Esophagus muscularis mucosa (tissue), 3 donors: ENCODE data around the gene ATP11C.

Experiments used
- POLR2A ChIP-seq: fragments of 450-650 bp; IDR thresholded peaks from one replicate; pipeline ENCODE4 v1.6.1; 2017; ENCODE audit warnings: antibody characterized with exemption, moderate library complexity, mild to moderate bottlenecking, low read depth
- POLR2AphosphoS5 ChIP-seq, 2 donors: sonication (generic); formaldehyde crosslinking; IDR thresholded peaks; one replicate each; pipeline ENCODE4 v1.6.1; 2017; ENCODE audit warnings: antibody characterized with exemption in 2 of 2
- TF ChIP-seq, protein P1 (sequence below), 3 experiments: fragments of 200-600 bp in 2 of 3; fragments of 450-650 bp in 1 of 3; sonication (generic) in 2 of 3; IDR thresholded peaks; one replicate each; pipeline ENCODE4 v1.5.1; 2017 to 2019; ENCODE audit warnings: antibody characterized with exemption in 3 of 3, mild to moderate bottlenecking in 2 of 3, moderate library complexity in 1 of 3

DNA sequence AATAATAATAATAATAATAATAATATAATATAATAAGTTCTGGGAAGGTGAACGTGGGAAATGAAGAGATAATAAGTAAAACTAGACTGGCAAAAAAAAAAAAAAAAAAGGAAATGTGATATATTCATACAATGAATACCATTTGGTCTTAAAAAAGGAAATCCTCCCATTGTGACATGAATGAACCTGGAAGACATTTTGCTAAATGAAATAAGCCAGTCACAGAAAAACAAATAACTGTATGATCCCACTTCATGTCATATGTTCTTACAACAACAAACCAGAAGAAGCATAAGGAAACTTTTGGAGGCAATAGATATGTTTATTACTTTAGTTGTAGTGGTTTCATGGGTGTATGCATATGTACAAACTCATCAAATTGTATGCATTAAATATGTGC is 63.1 kb downstream of the ATP11C start:
- TF ChIP-seq, protein P1, sequence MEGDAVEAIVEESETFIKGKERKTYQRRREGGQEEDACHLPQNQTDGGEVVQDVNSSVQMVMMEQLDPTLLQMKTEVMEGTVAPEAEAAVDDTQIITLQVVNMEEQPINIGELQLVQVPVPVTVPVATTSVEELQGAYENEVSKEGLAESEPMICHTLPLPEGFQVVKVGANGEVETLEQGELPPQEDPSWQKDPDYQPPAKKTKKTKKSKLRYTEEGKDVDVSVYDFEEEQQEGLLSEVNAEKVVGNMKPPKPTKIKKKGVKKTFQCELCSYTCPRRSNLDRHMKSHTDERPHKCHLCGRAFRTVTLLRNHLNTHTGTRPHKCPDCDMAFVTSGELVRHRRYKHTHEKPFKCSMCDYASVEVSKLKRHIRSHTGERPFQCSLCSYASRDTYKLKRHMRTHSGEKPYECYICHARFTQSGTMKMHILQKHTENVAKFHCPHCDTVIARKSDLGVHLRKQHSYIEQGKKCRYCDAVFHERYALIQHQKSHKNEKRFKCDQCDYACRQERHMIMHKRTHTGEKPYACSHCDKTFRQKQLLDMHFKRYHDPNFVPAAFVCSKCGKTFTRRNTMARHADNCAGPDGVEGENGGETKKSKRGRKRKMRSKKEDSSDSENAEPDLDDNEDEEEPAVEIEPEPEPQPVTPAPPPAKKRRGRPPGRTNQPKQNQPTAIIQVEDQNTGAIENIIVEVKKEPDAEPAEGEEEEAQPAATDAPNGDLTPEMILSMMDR (IDR thresholded peaks at IDR 0.05): no peak
- TF ChIP-seq POLR2AphosphoS5 (IDR thresholded peaks at IDR 0.05) (no peak), POLR2A (no peak)
